ENCODE measurements around the gene TPST2. TPM values are rescaled to one million over a fixed set of nuclear protein-coding genes. Genes with fewer than 3 reads are reported as not detected.

TPST2 gene
- total and polyA plus RNA-seq, 9 of the 15 experiments (the other 6 are each of a cell fraction or from before 2014, with no cell fraction given): 14.2 to 123 (median 60.1) TPM

GRCh38 chr22:26618455-26618854 lies 28.5 kb upstream of the TPST2 start (continued):
- 0 out of 3 replicates have a peak, but pooled peaks of 1 of the 2 experiments have one; percentile 51 for TF ChIP-seq CBX3 (IDR thresholded peaks at IDR 0.05; ENCODE audit: borderline replicate concordance in 1 of 2, low read length in 2 of 2)
- no peak for TF ChIP-seq ZBTB40 (IDR thresholded peaks at IDR 0.05)
- no peak for TF ChIP-seq ZBTB40 (CRISPR knock-in tag; IDR thresholded peaks at IDR 0.05)
- no peak for TF ChIP-seq SNRNP70 (optimal IDR thresholded peaks at IDR 0.05; ENCODE audit: low read depth, low read length)
- no peak for TF ChIP-seq LCOR (CRISPR knock-in tag; IDR thresholded peaks at IDR 0.05)
- TF ChIP-seq ZNF584 (CRISPR knock-in tag; IDR thresholded peaks at IDR 0.05; ENCODE audit: low read depth): no peak
- TF ChIP-seq CBX1 (IDR thresholded peaks at IDR 0.05; ENCODE audit: low read depth): peak; percentile 89; the same call in 1 of the 2 replicates
- no peak for TF ChIP-seq GATAD2B (IDR thresholded peaks at IDR 0.05; ENCODE audit: borderline replicate concordance)
- no peak for TF ChIP-seq FIP1L1 (IDR thresholded peaks at IDR 0.05; ENCODE audit: low read depth, low read length, poor library complexity, severe bottlenecking)
- no peak for TF ChIP-seq FOXJ3 (CRISPR knock-in tag; IDR thresholded peaks at IDR 0.05)
- no peak for TF ChIP-seq FOXP4 (CRISPR knock-in tag; IDR thresholded peaks at IDR 0.05; ENCODE audit: borderline replicate concordance)
- no peak for TF ChIP-seq DLX4 (CRISPR knock-in tag; IDR thresholded peaks at IDR 0.05)
- no peak for TF ChIP-seq ZNF77 (CRISPR knock-in tag; IDR thresholded peaks at IDR 0.05)
- no peak for TF ChIP-seq PRPF4 (IDR thresholded peaks at IDR 0.05; ENCODE audit: insufficient read depth, low read depth, low read length, poor library complexity, severe bottlenecking)
- TF ChIP-seq FOXM1 (IDR thresholded peaks at IDR 0.05; ENCODE audit: low read depth): no peak
- TF ChIP-seq FOXM1 (CRISPR knock-in tag; IDR thresholded peaks at IDR 0.05; ENCODE audit: low read depth): no peak
